Lower lobe of right lung (tissue), 2 donors: ENCODE data around the gene TNFRSF13B. TPM values are rescaled to one million over a fixed set of nuclear protein-coding genes. Genes with fewer than 3 reads are reported as not detected.

Source experiments
- ATAC-seq, 2 donors: fragments of 200-7000 bp; cut with Tn5 transposase; one replicate each; pipeline ENCODE4 v1.9.1; 2020 to 2022; ENCODE audit warnings: mild to moderate bottlenecking in 2 of 2, moderate library complexity in 2 of 2
- DNase-seq: peaks from one replicate; pipeline ENCODE4 v3.0.0-alpha.2; 2020
- H3K27ac ChIP-seq: fragments of 200-600 bp; one replicate; pipeline ENCODE4 v1.8.0; 2022
- H3K27me3 ChIP-seq: fragments of 200-600 bp; one replicate; pipeline ENCODE4 v1.8.0; 2022; ENCODE audit warnings: low read depth
- H3K36me3 ChIP-seq: fragments of 200-600 bp; one replicate; pipeline ENCODE4 v1.8.0; 2022; ENCODE audit warnings: mild to moderate bottlenecking
- H3K4me1 ChIP-seq: fragments of 200-600 bp; one replicate; pipeline ENCODE4 v1.8.0; 2022
- H3K4me3 ChIP-seq: fragments of 200-600 bp; one replicate; pipeline ENCODE4 v1.8.0; 2022; ENCODE audit warnings: mild to moderate bottlenecking
- H3K9me3 ChIP-seq: fragments of 200-600 bp; one replicate; pipeline ENCODE4 v1.8.0; 2022
- CTCF ChIP-seq: fragments of 200-600 bp; IDR thresholded peaks from one replicate; pipeline ENCODE4 v1.8.0; 2022; ENCODE audit warnings: antibody characterized with exemption, mild to moderate bottlenecking
- intact Hi-C: fragments of 100-400 bp; cut with DNase I; formaldehyde crosslinking; loops from one replicate; pipeline ENCODE4 v1.11.0; 2022
- total RNA-seq: library from RNA; stranded (reverse); fragmentation: NEBNext Ultra II Directional; extraction: Animal tissue kit (Norgen Biotek cat#: 25700); gene quantifications from one replicate; pipeline ENCODE4 v1.2.1, GENCODE V29; 2021
- donor health status: DM: no; HTN: yes; CAD: no; lungs with severe emphysema.

Gene TNFRSF13B
- total RNA-seq, 1 donor from 2014 or later, result 0.27 TPM

GRCh38 chr17:16954521-16954920 lies 17.4 kb downstream of the TNFRSF13B start:
- intact Hi-C loops, result no loop called here
- Histone ChIP-seq H3K36me3 (no peaks in the 10 kb centered on the region), H3K27me3 (peaks cover 3% of the 10 kb centered on the region), H3K27ac (no peak overlapping the region), H3K9me3 (peaks cover under 1% of the 10 kb centered on the region), H3K4me3 (no peak overlapping the region), H3K4me1 (no peaks in the 10 kb centered on the region)
- no peak for TF ChIP-seq CTCF
- ATAC-seq (no peak), DNase-seq (no peak)

GRCh38 chr17:16953841-16954240 lies 18.1 kb downstream of the TNFRSF13B start:
- no peak for ATAC-seq
- H3K27me3 ChIP-seq, result peaks cover 3% of the 10 kb centered on the region
- H3K4me1 ChIP-seq, result no peaks in the 10 kb centered on the region
- H3K27ac ChIP-seq, result no peak overlapping the region
- no peak for DNase-seq
- peaks cover 7% of the 10 kb centered on the region for H3K9me3 ChIP-seq
- no peak for TF ChIP-seq CTCF
- intact Hi-C loops, result no loop called here
- H3K36me3 ChIP-seq, result no peaks in the 10 kb centered on the region
- no peak overlapping the region for H3K4me3 ChIP-seq

- Histone ChIP-seq H3K9me3 (peaks cover 12% of the 10 kb centered on the region), H3K27me3 (peaks cover 3% of the 10 kb centered on the region), H3K36me3 (no peaks in the 10 kb centered on the region), H3K4me1 (no peaks in the 10 kb centered on the region), H3K27ac (no peak overlapping the region), H3K4me3 (no peak overlapping the region)
- DNase-seq, result no peak
- intact Hi-C loops, result no loop called here
- no peak for TF ChIP-seq CTCF
- no peak for ATAC-seq
Observed at GRCh38 chr17:16953347-16953746, 18.6 kb downstream of the TNFRSF13B start.

GRCh38 chr17:16952401-16952800 lies 19.5 kb downstream of the TNFRSF13B start:
- H3K36me3 ChIP-seq, result no peaks in the 10 kb centered on the region
- no peak for DNase-seq
- no peak overlapping the region for H3K27ac ChIP-seq
- intact Hi-C loops, result no loop called here
- peaks cover 12% of the 10 kb centered on the region for H3K9me3 ChIP-seq
- no peak overlapping the region for H3K4me3 ChIP-seq
- no peak for ATAC-seq
- H3K27me3 ChIP-seq, result peaks cover 3% of the 10 kb centered on the region
- no peak for TF ChIP-seq CTCF
- no peaks in the 10 kb centered on the region for H3K4me1 ChIP-seq

GRCh38 chr17:16950488-16950887 lies 21.4 kb downstream of the TNFRSF13B start:
- no peak overlapping the region for H3K27ac ChIP-seq
- ATAC-seq, result no peak
- intact Hi-C loops, result no loop called here
- H3K9me3 ChIP-seq, result peaks cover 12% of the 10 kb centered on the region
- no peak for TF ChIP-seq CTCF
- no peaks in the 10 kb centered on the region for H3K4me1 ChIP-seq
- no peak overlapping the region for H3K4me3 ChIP-seq
- DNase-seq, result no peak
- H3K27me3 ChIP-seq, result peaks cover 3% of the 10 kb centered on the region
- no peaks in the 10 kb centered on the region for H3K36me3 ChIP-seq
